Thyroid gland (tissue), 4 donors: ENCODE results near the gene NSMCE4A. TPM values are rescaled to one million over a fixed set of nuclear protein-coding genes. Genes with fewer than 3 reads are reported as not detected.
A peak's percentile ranks its signal among the peaks of the same experiment; 100 is the strongest.

Experiments
- DNase-seq, 2 donors: peaks; one replicate each; pipeline ENCODE4 v3.0.0-alpha.2; 2019
- H3K27ac ChIP-seq, 3 donors: fragments of 200-600 bp; sonication (generic); 1 replicate in 2 of 3; 2 replicates in 1 of 3; pipeline ENCODE4 v1.5.1; 2016 to 2019; ENCODE audit warnings: mild to moderate bottlenecking in 1 of 3, moderate library complexity in 1 of 3
- H3K27me3 ChIP-seq: fragments of 200-600 bp; sonication (generic); one replicate; pipeline ENCODE4 v1.5.1; 2019
- H3K36me3 ChIP-seq, 2 donors: fragments of 200-600 bp; sonication (generic); one replicate each; pipeline ENCODE4 v1.5.1; 2016 to 2019
- H3K4me1 ChIP-seq, 2 donors: fragments of 200-600 bp; sonication (generic); one replicate each; pipeline ENCODE4 v1.5.1; 2017 to 2019
- H3K4me3 ChIP-seq, 3 donors: fragments of 200-600 bp; sonication (generic); replicated peaks in 1 of 3; 1 replicate in 2 of 3; 2 replicates in 1 of 3; pipeline ENCODE4 v1.5.1; 2016; ENCODE audit warnings: mild to moderate bottlenecking in 1 of 3
- H3K9me3 ChIP-seq: fragments of 200-600 bp; sonication (generic); one replicate; pipeline ENCODE4 v1.5.1; 2017
- POLR2A ChIP-seq, 2 donors: fragments of 450-650 bp; IDR thresholded peaks; one replicate each; pipeline ENCODE4 v1.6.1; 2017; ENCODE audit warnings: antibody characterized with exemption in 2 of 2, mild to moderate bottlenecking in 2 of 2, moderate library complexity in 1 of 2
- WGBS, 2 donors: methylation state at CpG; one replicate each; pipeline ENCODE4 v1.1.5; 2017; 5-methylcytosine and 5-hydroxymethylcytosine counted together
- intact Hi-C: fragments of 100-400 bp; cut with DNase I; formaldehyde crosslinking; loops from one replicate; pipeline ENCODE4 v1.15.1; 2023
- small RNA-seq: library from RNA; depleted of rRNA; stranded (forward); fragments of <200 nt; gene quantifications from one replicate; pipeline ENCODE3, GENCODE V24; 2016
- total RNA-seq, 4 donors: library from RNA; depleted of rRNA; stranded (reverse); fragments of >200 nt; gene quantifications; one replicate each; pipeline ENCODE4 v1.2.3, GENCODE V29; 2016
- TF ChIP-seq, protein P1 (sequence below), 6 experiments: fragments of 200-600 bp in 3 of 6; fragments of 450-650 bp in 3 of 6; sonication (generic) in 3 of 6; IDR thresholded peaks; one replicate each; pipeline ENCODE4 v1.5.1; 2016 to 2019; ENCODE audit warnings: antibody characterized with exemption in 6 of 6, mild to moderate bottlenecking in 2 of 6, inconsistent platforms in 1 of 6, moderate library complexity in 1 of 6

NSMCE4A gene
- total RNA-seq, 4 donors from 2014 or later: 73.1 to 133 (median 111) TPM

DNA sequence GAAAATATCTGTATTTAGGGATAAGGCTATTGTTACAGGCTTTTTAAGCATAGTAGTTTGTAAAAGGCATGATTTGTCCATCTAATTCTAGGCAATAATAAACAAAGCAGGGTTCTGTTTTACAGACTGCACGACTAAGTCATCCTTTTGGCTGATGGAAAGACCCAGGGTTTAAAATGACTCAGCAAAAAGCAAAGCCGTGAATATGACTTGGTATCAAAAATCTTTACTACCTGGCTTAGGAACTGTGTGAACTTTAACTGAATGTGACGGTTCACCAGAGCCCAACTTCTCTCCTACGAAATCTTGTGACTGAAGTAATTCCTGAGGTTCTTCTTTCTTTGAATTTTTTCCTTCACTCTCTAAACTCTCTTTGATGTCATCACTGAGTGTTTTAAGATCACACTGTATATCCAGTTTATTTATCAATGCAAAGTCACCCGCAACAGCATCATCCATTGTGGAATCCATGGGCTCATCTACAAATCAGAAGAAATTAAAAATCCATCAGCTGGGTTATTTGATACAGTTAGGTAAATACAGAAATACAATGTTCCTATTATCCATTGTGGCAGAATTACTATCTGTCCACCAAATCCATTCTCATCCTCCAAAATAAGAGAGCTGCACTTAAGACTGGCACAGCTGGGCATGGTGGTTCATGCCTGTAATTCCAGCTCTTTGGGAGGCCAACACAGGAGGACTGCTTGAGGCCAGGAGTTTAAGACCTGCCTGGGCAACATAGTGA is 64.2 kb downstream of the NSMCE4A start:
- DNase-seq: no peak
- H3K4me3 ChIP-seq: no peak overlapping the region
- peaks cover 4% of the 10 kb centered on the region in 2 donors for H3K4me1 ChIP-seq
- intact Hi-C loops: no loop called here
- H3K27ac ChIP-seq: peak overlapping the region in 2 of 3 donors; percentile 5 to 39
- TF ChIP-seq, protein P1, sequence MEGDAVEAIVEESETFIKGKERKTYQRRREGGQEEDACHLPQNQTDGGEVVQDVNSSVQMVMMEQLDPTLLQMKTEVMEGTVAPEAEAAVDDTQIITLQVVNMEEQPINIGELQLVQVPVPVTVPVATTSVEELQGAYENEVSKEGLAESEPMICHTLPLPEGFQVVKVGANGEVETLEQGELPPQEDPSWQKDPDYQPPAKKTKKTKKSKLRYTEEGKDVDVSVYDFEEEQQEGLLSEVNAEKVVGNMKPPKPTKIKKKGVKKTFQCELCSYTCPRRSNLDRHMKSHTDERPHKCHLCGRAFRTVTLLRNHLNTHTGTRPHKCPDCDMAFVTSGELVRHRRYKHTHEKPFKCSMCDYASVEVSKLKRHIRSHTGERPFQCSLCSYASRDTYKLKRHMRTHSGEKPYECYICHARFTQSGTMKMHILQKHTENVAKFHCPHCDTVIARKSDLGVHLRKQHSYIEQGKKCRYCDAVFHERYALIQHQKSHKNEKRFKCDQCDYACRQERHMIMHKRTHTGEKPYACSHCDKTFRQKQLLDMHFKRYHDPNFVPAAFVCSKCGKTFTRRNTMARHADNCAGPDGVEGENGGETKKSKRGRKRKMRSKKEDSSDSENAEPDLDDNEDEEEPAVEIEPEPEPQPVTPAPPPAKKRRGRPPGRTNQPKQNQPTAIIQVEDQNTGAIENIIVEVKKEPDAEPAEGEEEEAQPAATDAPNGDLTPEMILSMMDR (IDR thresholded peaks at IDR 0.05): no peak
- no peak for TF ChIP-seq POLR2A (IDR thresholded peaks at IDR 0.05)
- H3K9me3 ChIP-seq: no peaks in the 10 kb centered on the region
- WGBS, 2 donors: 71 to 73% methylated on average over 5 of the region's 5 CpGs
- peaks cover 0 to 10% of the 10 kb centered on the region in 2 donors for H3K36me3 ChIP-seq
- H3K27me3 ChIP-seq: no peaks in the 10 kb centered on the region

Small RNA genes within 50 kb of the gene (small RNA-seq; reads per million reads assigned to genes)
- not detected for gene RF02219

Other genes starting within 250 kb of the NSMCE4A start
- gene ATE1, start 47.2 kb downstream of the NSMCE4A start, total RNA-seq: 10 to 100 TPM; 47.3 to 66.0 (median 58.0) TPM
- gene TACC2, start 13.9 kb upstream of the NSMCE4A start, total RNA-seq: 100 to 1,000 TPM in 3 of 4 donors, 10 to 100 TPM in 1; 95.9 to 122 (median 114) TPM